Neutrophil (primary cell): ENCODE data around the gene ENAH.

Experiments used
- H3K27ac ChIP-seq: fragments of 200-600 bp; sonication (generic); 2 replicates; pipeline ENCODE4 v1.5.1; 2016; ENCODE audit warnings: mild to moderate bottlenecking, moderate library complexity
- H3K27me3 ChIP-seq: fragments of 200-600 bp; sonication (generic); 2 replicates; pipeline ENCODE4 v1.6.0; 2016; ENCODE audit warnings: mild to moderate bottlenecking
- H3K36me3 ChIP-seq: fragments of 200-600 bp; sonication (generic); 2 replicates; pipeline ENCODE4 v1.5.1; 2017
- H3K4me1 ChIP-seq, 2 experiments: fragments of 200-600 bp in 1 of 2; sonication (generic) in 1 of 2; 1 replicate in 1 of 2; 2 replicates in 1 of 2; pipeline versions ENCODE4 v1.5.1 to v1.6.1; 2013 to 2016; ENCODE audit warnings: low read depth in 1 of 2, low read length in 1 of 2, mild to moderate bottlenecking in 1 of 2, moderate library complexity in 1 of 2; ENCODE audit not compliant: control insufficient read depth in 1 of 2, insufficient read depth in 1 of 2
- H3K4me3 ChIP-seq, 2 experiments: fragments of 200-600 bp in 1 of 2; sonication (generic) in 1 of 2; 1 replicate in 1 of 2; 2 replicates in 1 of 2; pipeline ENCODE4 v1.5.1; 2013 to 2016; ENCODE audit warnings: low read depth in 1 of 2, low read length in 1 of 2, mild to moderate bottlenecking in 1 of 2, moderate library complexity in 1 of 2
- H3K9me3 ChIP-seq: fragments of 200-600 bp; sonication (generic); 2 replicates; pipeline ENCODE4 v1.5.1; 2016
- CTCF ChIP-seq: fragments of 200-600 bp; sonication (generic); IDR thresholded peaks from 2 replicates; pipeline ENCODE4 v1.5.1; 2016; ENCODE audit warnings: antibody characterized with exemption

The ENAH gene

GRCh38 chr1:225545649-225546048 is 107.3 kb downstream of the ENAH start:
- Histone ChIP-seq H3K27ac (no peak overlapping the region), H3K36me3 (no peaks in the 10 kb centered on the region), H3K27me3 (no peaks in the 10 kb centered on the region), H3K4me3 (no peak overlapping the region), H3K9me3 (no peaks in the 10 kb centered on the region), H3K4me1 (no peaks in the 10 kb centered on the region)
- TF ChIP-seq CTCF = no peak

GRCh38 chr1:225544924-225545323 is 108.0 kb downstream of the ENAH start:
- no peaks in the 10 kb centered on the region for H3K9me3 ChIP-seq
- H3K4me1 ChIP-seq = no peaks in the 10 kb centered on the region
- H3K27ac ChIP-seq = no peak overlapping the region
- no peaks in the 10 kb centered on the region for H3K27me3 ChIP-seq
- H3K36me3 ChIP-seq = no peaks in the 10 kb centered on the region
- no peak for TF ChIP-seq CTCF
- no peak overlapping the region for H3K4me3 ChIP-seq

GRCh38 chr1:225544263-225544662 is 108.7 kb downstream of the ENAH start:
- H3K27ac ChIP-seq = no peak overlapping the region
- H3K36me3 ChIP-seq = no peaks in the 10 kb centered on the region
- no peak overlapping the region for H3K4me3 ChIP-seq
- no peak for TF ChIP-seq CTCF
- no peaks in the 10 kb centered on the region for H3K4me1 ChIP-seq
- no peaks in the 10 kb centered on the region for H3K9me3 ChIP-seq
- H3K27me3 ChIP-seq = no peaks in the 10 kb centered on the region

- Histone ChIP-seq H3K9me3 (no peaks in the 10 kb centered on the region), H3K4me3 (no peak overlapping the region), H3K4me1 (no peaks in the 10 kb centered on the region), H3K27ac (no peak overlapping the region), H3K27me3 (no peaks in the 10 kb centered on the region), H3K36me3 (no peaks in the 10 kb centered on the region)
- no peak for TF ChIP-seq CTCF
Measured at GRCh38 chr1:225543350-225543749, 109.6 kb downstream of the ENAH start.

- no peak overlapping the region for H3K4me3 ChIP-seq
- no peaks in the 10 kb centered on the region for H3K9me3 ChIP-seq
- H3K27ac ChIP-seq = no peak overlapping the region
- no peak for TF ChIP-seq CTCF
- H3K36me3 ChIP-seq = no peaks in the 10 kb centered on the region
- no peaks in the 10 kb centered on the region for H3K27me3 ChIP-seq
- no peaks in the 10 kb centered on the region for H3K4me1 ChIP-seq
Measured at GRCh38 chr1:225541383-225541782, 111.5 kb downstream of the ENAH start.

GRCh38 chr1:225539575-225539974 is 113.3 kb downstream of the ENAH start:
- no peak for TF ChIP-seq CTCF
- H3K4me3 ChIP-seq = no peak overlapping the region
- H3K27ac ChIP-seq = no peak overlapping the region
- no peaks in the 10 kb centered on the region for H3K9me3 ChIP-seq
- no peaks in the 10 kb centered on the region for H3K36me3 ChIP-seq
- peaks cover 7% of the 10 kb centered on the region for H3K27me3 ChIP-seq
- no peaks in the 10 kb centered on the region for H3K4me1 ChIP-seq
